ENCODE results near the gene MRGPRF.

Gene MRGPRF, protein sequence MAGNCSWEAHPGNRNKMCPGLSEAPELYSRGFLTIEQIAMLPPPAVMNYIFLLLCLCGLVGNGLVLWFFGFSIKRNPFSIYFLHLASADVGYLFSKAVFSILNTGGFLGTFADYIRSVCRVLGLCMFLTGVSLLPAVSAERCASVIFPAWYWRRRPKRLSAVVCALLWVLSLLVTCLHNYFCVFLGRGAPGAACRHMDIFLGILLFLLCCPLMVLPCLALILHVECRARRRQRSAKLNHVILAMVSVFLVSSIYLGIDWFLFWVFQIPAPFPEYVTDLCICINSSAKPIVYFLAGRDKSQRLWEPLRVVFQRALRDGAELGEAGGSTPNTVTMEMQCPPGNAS

DNA sequence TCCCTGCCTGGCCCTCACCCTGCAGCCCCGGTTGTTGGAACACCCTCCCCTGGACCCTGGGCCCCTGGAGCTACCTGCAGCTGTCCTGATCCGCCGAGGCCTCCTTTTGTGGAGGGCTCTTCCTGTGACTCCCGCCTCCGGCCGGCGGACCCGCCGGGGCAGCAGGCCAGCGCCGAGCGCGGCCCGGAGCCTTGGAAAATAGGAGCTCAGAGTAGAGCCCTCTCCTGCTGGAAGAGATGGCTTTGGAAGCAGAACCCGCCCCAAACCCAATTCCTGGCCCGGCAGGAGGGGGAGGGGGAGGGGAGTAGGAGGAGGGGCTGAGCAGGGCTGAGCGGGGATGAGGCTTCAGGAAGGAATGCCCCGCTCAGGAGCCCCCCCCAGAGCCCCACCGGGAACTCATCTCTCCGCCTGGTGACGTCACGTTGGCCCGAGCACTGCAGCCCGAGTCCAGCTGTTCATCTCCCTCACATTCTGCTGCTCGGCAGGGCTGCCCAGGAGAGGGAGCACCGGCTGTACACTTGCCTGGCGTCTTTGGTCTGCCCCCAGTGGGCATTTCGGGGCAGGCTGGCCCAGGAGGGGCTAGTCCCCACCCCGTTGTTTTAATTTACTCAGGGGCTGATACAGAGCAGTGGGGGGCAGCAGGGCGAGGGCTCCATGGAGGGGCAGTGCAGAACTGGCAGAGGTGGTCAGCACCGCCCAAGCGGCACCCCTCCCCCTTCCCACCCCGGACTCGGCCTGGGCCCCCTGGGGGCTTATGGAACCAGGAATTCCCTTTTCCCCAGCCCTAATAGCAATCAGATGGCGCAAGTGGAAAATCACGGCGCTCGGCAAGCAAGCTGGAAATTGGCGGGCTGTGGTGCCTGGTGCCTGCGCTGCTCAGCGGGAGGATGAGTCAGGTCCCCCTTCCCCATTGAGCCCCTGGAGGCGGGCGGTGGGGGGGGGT is at the start of gene MRGPRF:
MRGPRF (minus strand) TSS at position 238 of the 943 bp plus-strand sequence. CDS start 3,345 bp downstream, outside the sequence.
- TF ChIP-seq ZFX (IDR thresholded peaks at IDR 0.05; ENCODE audit: borderline replicate concordance) = no peak
- H3K27ac ChIP-seq = no peak within 1 kb of the TSS

DNA sequence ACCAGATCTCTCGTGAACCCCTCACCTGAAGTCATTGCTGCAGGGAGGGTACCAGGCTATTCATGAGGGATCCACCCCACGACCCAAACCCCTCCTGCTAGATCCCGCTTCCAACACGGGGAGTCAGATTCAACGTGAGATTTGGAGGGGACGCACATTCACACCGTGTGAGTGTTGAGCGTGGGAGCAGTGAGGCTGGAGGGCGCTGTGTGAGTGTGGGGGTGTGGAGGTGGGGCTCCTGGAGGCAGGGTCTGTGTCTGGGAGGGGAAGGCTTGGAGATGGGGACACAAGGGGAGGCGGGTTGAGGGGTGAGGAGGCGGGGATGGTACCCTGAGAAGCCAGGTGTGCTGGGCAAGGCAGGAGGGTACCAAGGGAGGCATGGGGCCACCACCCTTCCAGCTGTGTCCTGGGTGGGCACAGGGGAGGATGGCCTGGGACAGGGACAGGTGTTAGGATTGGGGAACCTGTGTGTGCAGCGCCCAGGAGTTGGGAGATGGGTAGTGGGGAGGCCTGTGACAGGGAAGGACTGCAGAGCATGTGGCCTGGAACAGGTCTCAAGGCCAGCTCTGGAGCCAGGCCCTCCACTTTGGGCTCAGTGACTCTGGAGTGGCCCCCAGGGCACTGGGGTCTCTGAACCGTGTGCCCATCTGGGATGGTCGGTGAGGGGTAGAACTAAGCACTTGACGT is 49.3 kb upstream of the MRGPRF start:
- no peak for TF ChIP-seq ZFX (IDR thresholded peaks at IDR 0.05; ENCODE audit: borderline replicate concordance)
- TF ChIP-seq, protein P1, sequence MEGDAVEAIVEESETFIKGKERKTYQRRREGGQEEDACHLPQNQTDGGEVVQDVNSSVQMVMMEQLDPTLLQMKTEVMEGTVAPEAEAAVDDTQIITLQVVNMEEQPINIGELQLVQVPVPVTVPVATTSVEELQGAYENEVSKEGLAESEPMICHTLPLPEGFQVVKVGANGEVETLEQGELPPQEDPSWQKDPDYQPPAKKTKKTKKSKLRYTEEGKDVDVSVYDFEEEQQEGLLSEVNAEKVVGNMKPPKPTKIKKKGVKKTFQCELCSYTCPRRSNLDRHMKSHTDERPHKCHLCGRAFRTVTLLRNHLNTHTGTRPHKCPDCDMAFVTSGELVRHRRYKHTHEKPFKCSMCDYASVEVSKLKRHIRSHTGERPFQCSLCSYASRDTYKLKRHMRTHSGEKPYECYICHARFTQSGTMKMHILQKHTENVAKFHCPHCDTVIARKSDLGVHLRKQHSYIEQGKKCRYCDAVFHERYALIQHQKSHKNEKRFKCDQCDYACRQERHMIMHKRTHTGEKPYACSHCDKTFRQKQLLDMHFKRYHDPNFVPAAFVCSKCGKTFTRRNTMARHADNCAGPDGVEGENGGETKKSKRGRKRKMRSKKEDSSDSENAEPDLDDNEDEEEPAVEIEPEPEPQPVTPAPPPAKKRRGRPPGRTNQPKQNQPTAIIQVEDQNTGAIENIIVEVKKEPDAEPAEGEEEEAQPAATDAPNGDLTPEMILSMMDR (IDR thresholded peaks at IDR 0.05) = no peak
- no peak overlapping the region for H3K27ac ChIP-seq

DNA sequence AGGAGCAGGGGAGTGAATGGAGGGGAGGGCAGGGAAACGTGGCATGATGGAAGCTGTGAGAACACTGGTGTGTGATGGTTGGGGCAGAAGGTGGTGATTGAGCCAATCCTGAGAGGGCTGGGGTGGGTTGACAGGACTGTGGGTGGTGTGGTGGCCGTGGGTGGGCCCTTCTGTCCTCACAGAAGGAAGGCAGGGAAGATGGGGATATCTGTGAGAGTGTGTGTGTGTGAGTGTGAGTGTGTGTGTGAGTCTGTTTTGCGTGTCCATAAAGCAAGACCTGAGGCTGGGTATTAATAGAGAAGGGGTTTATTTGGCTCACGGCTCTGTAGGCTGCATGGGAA is 48.6 kb upstream of the MRGPRF start:
- no peak overlapping the region for H3K27ac ChIP-seq
- TF ChIP-seq, protein P1 (IDR thresholded peaks at IDR 0.05) = no peak
- TF ChIP-seq ZFX (IDR thresholded peaks at IDR 0.05; ENCODE audit: borderline replicate concordance) = no peak

DNA sequence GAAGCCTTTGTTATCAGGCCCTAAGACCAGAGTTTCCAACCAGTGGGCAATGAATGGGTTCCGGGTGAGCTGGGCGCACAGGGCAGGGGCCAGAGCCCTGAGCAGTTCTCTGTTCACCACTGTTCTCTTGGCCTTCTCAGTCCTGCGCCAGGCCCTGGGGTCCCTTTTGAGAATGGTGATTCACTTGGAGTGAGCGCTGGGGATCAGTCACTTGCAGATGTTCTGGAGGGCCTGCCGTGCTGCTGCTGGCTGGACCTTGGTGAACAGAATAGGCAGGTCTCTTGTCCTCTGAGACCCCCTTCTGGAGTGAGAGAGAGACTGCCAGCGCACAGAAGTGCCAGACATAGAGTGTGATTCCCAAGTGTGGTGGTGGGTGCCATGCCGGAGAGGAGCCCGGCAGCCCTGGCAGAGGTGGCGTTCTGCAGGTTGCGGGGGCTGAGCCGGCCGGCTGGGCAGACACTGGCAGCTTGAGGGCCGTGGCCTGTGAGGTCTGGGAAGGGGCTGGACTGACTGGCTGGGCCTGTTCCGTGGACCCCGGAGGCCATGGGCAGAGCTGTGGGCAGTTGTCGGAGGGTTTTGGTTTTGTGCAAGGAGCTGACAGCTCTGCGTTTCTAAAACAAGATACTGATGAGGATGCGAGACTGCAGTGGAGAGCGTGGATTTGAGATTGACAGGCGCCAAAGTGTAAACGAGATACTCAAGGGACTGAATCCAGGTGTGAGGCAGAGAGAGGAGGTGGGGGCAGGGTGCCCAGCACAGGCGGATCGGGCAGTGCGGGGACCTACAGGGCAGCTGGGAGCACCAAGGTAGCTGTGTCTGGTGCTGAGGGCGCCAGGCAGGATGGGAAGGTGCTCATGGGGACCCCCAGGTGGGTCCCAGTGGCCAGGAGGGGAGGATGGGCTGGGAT is 48.0 kb upstream of the MRGPRF start:
- TF ChIP-seq ZFX (IDR thresholded peaks at IDR 0.05; ENCODE audit: borderline replicate concordance) = no peak
- TF ChIP-seq, protein P1 (IDR thresholded peaks at IDR 0.05) = no peak
- no peak overlapping the region for H3K27ac ChIP-seq

DNA sequence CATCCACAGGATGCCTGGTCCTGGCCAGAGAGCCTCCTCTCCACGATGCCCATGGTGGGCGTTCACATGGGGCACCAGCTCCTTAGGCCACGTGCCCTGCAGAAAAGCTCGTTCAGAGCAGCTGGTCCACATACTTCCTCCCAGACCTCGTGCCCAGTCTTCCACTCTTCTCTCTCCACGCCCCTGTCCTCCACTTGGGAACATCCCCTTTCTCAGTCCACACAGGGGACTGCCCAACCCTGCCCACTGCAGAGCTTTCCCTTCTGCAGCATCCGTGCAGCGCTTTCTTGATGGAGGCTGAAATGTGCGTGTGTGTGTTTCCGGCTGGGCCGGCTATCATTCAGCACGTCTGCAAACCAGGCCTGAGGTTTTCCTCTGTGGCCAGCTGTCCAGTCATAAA is 46.9 kb upstream of the MRGPRF start:
- no peak overlapping the region for H3K27ac ChIP-seq
- TF ChIP-seq, protein P1 (IDR thresholded peaks at IDR 0.05) = no peak
- TF ChIP-seq ZFX (IDR thresholded peaks at IDR 0.05; ENCODE audit: borderline replicate concordance) = no peak

DNA sequence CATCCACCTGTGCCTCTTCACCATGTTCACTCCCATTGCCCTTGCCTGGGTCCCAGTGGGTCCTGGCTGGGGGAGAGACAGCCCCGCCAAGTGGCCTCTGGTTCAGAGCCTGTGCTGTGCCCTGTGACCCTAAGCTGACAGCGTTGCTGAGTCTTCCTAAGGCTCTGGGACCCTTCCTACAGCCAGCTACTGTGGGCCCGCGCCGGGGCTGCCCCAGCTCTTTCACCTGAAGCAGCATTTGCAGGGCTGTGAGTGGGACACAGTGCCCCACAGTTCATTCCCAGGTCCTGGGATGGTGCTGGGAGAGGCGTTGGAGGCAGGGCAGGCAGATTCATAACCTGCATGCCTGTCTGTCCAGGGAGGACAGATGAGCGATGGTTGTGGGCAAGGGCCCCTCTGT is 46.4 kb upstream of the MRGPRF start:
- H3K27ac ChIP-seq = no peak overlapping the region
- TF ChIP-seq ZFX (IDR thresholded peaks at IDR 0.05; ENCODE audit: borderline replicate concordance) = no peak
- TF ChIP-seq, protein P1 (IDR thresholded peaks at IDR 0.05) = no peak

Data from 22Rv1 (cell line).